IPS DF 4.7 (cell line): Measurements from ENCODE around the gene CIAPIN1.

Experiments
- DNase-seq: peaks from one replicate; pipeline ENCODE4 v3.0.0-alpha.2; 2013; ENCODE audit warnings: low spot score; ENCODE audit errors: extremely low read depth

The CIAPIN1 gene

DNA sequence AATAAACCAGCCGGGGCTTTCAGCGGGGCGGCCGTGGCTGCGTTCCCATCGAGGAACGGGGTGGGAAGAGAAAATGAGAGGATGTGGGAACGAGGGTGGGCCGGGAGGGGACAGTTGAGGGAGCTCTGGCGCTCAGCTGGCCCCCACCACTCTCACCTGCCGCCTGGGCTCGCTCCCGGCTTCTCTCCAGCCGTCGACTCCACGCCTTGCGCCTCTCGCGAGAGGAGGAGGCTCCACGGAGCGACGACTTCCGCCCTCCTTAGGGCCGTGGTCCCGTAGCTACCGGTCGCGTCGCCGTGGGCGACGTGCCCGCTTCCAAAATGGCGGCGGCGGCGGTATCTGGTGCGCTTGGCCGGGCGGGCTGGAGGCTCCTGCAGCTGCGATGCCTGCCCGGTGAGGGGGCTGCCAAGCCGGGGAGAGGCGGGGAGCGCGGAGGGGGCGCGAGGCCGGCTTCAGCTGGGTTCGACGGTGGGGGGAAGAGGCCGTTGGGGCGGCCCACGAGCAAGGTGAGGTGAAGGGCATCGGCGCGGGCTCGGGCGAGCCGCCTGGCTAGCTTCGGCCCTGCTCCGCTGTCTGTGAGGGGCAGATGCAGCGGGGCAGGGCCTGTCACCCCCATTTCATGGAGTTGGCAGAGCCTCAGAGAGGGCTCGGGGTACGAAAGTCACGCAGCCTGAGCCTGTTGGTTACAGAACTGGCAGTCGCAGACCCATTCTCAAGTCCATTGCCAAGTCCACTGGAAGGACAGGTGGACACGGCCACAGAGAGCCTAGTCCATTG lies at the start of gene CIAPIN1, which contains the start of gene COQ9:
Gene CIAPIN1 (minus strand): TSS at position 200 of the 777 bp plus-strand sequence. CDS start 6,457 bp downstream, outside the sequence.
Gene COQ9 (plus strand): TSS at position 294 of the 777 bp plus-strand sequence. CDS start 27 bp downstream, at position 321.
- no peak for DNase-seq

DNA sequence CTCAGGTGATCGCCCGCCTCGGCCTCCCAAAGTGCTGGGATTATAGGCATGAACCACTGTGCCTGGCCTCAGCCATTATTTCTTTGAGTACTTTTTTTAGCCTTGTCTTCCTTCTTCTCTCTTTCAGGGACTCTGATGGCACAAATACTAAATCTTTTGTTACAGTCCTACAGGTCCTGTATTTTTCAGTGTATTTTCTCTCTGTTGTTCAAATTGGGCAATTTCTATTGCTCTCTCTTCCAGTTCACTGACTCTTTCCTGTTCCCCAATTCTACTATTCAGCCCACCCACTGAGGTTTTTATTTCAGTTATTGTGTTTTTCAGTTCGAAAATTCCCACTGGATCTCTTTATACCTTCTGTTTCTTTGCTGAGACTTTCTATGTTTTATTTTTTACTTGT lies 46.6 kb upstream of the CIAPIN1 start:
- DNase-seq, result no peak

DNA sequence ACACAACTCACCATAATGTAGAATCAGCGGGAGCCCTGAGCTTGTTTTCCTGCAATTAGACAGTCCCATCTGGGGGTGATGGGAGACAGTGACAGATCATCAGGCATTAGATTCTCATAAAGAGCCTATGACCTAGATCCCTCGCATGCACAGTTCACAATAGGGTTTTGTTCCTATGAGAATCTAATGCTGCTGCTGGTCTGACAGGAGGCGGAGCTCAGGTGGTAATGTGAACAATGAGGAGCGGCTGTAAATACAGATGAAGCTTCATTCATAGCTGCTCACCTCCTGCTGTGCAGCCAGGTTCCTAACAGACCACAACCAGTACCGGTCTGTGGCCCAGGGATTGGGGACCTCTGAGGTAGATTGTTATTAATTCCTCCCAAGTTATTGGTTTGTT lies 42.0 kb upstream of the CIAPIN1 start:
- DNase-seq, result no peak

DNA sequence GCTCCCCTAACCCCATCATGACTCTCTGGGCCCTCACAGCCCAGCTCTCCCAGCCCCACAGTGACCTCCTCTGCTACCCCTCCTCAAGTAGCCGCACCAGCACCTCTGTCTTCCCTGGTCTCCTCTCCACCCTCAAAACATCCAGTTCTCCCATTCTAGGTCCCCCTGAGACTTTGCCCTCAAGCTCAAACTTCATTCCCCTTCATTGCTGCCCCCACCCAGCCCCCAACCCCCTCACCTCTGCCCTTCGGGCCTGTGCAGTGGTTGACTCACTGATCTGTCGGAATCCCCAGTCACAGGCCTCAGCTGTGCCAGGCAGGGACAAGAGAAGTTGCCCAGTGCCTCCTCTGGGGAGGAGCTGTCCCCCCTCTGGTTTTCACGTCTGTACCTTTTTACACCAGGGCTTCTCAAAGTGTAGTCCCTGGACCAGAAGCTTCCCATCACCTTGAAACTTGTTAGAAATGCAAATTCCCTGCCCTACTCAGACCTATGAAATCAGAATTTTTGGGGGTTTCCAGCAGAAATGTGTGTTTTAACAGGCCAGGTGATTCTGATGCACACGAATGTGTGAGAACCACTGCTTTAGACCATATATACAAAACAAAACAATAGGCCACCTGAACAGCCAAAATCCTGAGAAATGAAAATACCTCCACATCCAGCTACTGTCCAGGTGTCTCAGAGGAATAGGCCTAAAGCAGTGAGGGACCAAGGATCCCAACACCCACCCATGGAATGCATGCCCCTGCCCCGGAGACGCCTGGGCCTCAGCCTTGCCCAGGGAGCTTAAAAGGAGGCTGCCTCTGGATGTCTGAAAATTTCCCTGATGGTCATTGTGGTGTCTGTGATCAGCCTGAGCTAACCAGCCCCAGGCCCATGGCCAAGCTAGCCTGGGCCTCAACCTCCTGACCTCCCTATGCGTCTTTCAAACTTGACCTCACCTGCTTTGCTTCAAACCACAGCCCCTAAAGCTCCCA lies 40.0 kb upstream of the CIAPIN1 start:
- no peak for DNase-seq

DNA sequence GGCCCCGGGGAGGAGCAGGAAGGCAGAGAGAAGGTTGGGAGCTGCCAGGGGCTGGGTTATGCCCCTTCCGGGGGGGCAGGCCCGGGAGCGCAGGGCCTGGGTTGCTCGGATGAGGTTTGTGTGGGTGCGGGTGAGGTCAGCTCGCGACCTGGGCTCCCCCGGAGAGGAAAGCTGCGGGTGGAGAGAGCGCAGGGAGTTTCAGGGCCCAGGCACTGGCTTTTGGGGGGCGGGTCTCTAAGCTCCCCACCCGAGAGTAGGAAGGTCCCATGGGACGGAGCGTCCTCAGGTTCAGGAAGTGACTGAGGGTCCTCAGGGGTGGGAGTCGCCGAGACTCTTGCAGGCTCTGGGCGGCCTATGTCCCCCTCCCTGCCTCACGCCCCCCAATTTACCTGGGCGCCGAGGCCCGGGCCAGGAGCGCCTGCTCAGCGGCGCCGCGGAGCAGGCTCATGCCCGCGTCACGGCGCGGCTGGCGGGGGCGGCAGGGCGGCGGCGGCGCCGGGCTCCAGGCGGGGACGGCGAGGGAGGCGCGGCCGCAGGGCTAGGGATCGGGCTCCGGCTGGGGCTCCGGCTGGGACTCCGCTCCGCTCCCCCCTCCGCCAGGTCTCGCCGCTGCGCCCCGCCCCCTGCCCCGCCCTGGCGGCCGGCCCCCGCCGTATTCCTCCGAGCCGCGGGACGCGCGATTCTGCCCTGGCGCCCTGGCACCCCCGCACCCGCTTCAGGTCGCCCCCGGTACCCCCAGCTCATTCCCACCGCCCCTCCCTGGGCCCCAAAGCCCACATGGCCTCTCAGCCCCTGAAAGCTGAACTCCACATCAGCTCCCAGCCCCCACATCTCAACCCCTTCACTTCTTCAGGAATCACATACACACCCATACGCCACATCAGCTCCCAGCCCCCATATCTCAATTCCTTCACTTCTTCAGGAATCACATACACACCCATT lies 39.0 kb upstream of the CIAPIN1 start, which contains the start of gene DOK4:
Gene DOK4 (minus strand): TSS at position 578 of the 942 bp plus-strand sequence. CDS start 6,986 bp downstream, outside the sequence.
- DNase-seq, result no peak

DNA sequence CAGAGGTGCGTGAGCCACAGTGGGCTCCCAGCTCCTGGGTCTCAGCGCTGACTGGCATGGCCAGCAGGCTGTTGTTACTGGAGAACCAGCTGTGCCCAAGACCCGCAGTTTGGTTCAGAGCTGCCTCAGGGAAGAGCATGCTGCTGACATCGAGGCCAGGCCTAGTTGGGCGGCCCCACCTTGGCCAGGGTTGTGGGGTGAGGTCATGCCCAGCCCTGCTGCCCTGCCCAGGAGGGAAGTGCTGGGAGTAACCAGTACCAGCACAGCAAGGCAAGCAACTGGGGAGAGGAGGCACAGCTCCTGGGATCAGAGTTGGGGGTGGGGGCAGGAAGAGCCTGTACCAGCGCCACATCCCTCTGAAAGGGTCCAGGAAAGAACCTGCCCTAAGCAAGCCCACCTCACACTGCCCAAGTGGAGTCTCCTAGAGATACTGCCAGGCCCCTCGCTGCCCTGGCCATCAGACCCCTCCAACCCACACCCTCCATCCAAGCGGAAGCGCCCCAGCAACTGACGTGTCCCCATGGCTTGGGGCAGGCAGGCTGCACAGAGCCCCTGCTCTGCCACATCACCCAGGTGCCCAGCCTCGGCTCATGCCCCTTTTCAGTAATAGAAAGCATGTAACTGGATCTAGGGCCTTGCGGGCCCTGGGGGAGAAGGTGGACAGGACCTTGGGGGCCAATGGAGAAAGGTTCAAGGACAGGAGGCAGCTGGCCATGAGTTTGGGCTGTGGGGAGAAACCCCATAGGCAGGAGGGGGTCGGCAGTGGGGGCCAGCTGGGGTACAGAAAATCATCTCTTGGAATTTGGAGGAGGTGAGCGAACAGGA lies 38.1 kb upstream of the CIAPIN1 start:
- no peak for DNase-seq

DNA sequence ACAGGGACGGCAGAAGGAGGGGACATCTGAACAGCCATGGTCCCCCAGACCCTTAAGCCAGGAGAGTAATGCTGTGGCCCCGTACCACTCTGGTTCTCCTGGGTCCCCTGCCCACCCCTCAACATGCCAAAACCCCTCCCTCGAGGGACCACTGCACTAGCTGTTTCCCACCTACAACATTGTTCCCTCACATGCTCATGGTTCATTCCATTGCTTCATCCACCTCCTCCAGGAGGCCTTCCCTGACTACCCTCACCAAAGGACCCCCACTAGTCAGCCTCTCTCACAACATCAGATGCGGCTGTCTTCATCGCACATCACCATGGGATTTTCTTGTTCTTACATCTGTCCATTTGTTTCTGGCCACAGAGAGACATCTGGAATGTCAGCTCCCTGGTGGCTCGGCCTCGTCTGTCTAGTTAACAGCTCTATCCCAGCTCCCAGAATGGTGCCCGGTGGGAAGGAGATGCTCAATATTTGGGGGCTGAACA lies 37.4 kb upstream of the CIAPIN1 start:
- DNase-seq, result no peak

DNA sequence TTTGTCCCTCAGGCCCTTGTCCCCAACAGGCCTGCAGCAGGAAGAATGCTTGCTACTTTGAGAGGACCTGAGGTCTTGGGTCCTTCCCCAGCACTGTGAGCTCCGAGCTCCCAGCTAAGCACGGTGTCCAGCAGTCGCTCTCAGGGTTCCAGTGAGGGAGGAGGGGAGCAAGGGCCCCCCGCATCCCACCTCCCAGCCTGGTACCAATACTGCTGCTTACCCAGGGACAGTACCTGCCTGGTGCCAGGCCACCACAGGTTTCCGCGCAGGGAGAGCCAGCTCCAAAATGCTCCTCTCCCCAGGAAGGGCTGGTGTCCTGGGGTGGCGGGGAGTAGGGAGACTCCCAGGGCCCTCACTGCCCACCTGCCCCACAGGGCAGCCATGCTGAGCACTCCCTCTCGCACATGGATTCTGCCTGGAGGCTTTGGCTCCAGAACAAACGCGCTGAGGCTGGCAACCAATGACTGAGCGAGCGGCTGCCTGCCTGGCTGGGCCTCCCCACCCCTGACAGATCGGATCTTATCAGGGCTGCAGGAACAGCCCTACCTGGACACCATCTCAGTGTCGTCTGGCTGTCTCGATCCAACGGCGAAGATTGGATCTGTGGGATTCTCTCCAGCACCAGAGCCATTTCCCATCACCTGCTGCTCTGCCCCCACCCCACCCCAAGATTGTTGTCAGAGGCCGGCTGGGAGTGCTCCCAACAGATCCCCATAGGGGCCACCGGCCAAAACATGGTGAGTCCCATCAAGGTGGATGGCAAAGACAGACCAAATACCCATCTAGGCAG lies 36.7 kb upstream of the CIAPIN1 start:
- DNase-seq, result no peak

DNA sequence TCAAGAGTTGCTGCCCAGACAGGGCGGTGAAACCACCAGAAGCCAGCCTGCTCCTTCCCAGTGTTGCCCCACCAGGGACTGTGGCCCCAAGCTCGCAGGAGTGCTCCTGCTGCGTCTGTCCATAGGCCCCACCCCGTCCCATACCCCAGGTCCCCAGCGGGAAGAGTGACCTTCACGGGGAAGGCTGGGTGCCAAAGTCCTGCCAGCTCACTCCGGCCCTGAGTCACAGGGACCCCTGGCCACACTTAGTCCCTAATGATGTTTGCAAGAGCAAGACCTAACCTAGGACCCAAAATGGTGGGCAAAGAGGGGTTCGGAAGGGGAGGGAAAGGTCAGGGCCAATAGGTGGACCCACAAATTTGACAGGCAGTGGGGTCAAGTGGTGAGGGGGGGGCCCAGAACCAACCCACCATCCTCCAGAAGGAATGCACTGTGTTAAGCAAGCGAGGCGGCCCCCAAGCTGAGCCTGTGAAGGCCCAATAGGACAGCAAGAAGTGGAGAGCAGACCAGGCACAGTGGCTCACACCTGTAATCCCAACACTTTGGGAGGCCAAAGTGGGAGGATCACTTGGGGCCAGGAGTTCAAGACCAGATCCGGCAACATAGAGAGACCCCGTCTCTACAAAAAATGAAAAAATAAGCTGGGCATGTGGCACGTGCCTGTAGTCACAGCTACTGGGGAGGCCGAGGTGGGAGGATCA lies 35.8 kb upstream of the CIAPIN1 start:
- no peak for DNase-seq

DNA sequence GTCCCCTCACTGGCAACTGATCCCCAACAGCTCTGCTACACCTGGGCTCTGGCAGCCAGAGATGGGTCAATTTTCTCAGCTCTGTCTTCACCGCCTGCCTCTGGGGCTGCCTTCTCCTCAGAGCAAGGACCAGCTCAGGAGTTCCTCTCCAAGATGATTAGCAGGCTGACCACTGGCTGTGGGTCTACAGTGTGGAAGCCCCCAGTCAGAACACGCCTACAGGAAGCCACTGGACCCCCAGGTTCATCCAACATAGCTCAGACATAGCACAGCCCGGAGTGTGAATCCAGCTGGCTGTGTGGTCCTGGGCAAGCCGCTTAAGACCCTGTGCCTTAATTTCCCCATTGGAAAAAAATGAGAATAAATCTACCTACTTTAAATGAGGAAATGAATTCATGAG lies 34.2 kb upstream of the CIAPIN1 start:
- no peak for DNase-seq

DNA sequence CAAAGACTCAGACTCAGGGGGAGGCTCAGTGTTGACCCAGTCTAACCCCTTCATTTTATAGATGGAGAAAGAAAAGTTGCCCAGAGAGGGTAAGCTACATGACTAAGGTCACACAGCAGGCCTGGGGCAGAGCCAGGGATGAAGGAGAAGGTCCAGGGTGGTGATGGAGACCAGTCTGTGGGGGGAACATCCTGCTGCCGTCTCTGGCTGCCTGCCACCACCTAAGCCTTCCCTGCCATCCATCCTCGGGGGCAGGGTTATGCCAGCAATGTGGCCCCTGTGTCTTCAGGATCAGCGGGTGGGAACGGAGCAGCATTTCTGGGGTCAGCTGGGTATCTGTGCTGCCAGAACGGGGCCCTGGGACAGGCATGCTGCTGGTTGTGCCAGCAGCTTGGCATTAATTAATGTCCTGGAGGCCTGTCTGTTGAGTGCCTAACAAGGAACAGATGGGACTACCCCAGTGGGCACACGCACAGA lies 33.6 kb upstream of the CIAPIN1 start:
- DNase-seq, result no peak

DNA sequence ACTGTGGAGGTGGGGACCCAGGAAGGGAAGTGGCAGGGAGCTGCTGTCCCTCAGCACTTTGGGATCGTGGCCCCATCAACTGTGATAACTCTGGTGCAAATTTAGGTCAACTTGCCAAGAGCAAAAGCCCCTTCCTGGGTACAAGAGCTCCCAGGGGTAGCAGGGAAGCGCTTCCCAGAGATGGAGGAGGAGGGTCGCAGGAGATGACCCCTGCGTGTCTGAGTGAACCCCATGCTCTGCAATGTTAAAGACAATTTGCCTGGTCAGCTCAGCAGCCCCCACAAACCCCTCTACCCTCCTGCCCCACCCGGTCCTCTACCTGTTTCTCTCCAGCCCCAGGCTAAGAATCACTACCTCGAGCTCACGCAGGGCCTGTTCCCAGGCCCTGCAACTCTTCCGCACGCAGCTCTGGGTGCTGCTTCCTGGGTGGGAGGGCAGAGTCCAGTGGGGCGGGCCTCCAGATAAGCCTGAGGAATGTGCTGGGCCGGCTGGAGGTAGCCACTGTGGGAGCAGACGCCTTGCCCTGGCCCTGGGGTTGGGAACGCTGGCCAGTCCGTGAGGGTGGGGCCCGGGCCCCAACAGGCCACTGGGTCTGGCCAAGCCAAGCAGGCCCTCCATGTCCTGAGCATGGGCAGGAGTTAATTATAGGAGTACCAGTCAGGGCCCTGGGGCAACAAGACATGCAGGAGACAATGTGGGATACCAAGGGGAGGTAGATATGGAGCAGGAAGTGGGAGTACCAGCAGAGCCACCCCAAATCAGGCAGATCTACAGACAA lies 33.0 kb upstream of the CIAPIN1 start:
- no peak for DNase-seq

DNA sequence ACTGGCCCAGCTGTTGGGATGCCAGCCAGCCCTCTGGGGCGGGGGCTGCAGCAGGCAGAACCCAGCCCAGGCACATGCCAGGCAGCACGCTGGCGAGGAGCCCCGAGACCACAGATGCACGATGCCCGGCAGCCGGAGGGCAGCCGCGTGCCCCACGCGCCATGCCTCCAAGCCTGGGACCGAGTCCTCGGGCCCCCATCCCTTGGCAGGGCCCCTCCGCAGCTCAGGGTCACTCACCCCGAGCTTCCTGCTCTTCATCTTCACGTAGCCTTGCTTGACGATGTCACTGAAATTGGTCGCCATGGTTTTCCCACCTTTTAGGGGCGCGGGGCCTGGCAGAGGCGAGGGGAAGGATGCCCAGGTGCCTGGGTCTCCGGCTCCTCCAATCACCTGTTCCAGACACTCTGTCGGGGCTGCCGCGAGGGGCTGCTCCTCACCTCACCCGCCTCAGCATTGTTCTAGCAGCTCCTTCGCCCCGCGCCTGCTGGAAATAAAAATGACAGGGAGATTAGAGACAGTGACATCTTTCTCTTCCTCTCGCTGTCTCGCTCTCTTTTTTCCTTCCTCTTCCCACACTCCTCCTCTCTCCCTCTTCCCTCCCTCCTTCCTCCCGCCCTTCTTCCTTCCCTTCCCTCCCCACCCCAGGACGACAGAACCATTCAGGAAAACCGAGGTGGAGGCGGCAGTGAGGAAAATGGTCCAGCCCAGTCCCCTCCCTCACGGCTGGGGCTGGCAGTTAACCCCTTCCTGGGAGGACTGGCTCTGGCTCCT lies 32.2 kb upstream of the CIAPIN1 start:
- DNase-seq, result no peak

DNA sequence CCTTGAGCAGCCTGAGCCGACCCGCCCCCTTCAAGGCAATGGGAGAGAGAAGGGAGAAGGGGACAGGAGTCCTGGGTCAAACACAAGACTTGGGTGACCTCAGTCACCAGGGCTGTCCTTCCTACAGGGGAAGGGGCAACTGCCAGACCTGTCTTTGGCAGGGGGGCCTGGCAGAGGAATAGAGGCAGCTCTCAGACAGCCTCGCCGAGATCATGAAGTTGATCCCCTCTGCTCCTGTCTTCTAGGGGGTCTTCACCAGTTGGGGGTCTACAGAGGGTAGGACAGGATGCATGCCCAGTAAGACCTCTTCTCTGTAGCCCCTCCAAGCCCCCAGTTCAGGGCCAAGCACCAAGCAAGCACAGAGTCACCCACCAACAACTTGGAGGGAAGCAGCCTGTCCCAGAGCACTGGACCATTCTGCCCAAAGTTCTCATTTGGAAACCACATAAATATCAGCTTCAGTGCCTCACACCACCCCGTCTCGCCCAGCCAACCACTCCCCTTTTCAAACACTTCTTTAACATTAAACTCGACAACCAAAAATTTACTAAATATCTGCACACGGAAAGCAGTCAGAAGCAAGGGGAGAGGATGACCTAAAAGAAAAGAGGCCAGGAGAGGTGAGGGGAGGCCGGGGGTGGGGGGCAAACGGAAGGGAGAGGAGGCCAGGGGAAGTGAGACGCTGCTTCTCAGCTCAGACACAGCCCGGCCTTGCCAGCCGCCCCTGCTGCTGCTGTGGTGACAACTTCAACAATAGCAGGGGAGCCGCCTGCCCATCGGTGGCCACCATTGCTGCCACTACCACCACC lies 31.4 kb upstream of the CIAPIN1 start:
- no peak for DNase-seq

DNA sequence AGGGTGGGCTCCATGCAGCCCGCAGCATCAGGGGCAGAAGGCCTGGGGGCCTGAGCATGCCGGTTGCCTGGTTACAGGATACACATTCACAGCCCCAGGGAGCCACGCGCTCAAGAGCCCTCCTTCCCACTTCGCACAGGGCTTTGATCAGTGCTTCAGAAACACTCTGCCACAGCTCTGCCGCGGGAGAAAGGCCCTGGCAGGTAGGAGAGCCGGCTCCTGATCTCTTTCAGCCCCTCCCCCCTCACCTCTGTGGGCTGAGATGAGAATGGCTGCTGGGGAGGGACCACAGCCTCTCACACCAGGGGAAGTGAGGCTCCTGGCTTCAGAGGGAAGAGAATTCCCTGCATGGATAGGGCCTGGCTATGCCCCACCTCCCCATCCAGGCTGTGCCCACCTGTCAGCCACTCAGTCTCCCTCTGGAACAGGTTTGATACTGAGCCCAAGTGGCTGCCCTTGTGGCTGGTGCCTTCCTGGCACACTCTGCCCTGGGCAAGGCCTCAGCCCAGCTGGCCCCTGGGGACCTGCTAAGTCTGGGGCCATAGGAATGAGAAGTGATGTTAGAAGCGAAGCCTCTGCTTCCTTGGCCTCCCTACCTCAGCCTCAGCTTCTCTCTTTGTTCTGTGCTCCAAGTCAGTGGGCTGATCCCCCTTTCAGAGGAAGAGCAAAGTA lies 30.5 kb upstream of the CIAPIN1 start:
- DNase-seq, result no peak
